Measurements from ENCODE around the gene ST6GAL1.

DNA sequence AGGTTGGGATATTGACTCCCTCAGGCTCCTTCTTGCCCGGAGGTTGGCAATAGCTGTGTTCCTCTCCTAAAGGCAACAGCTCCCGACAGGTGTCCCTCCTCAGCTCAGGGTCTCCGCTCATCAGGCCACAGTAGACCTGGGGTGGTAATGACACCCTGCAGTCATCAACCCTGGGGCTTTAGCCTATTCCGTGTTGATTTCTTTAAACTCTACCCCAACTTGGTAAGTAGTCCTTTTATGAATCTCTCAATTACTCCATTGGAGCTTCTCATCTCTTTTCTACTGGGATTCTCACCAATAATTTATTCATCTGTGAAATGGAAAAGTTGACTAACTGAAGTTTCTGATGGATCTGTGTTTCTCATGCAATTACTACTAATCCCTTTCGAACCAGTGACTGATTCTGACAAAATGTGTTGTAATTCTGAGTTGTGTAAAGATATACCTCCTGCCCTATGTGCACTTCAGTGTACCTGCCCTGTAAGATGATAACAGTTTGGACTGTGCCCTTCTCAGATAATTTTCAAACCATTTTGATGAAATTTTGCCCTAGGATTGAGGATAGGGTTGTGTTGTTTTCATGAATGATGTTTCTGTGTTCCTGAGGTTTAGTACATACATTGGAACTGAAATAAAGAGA is 119.3 kb downstream of the ST6GAL1 start:
- TF ChIP-seq POLR2AphosphoS2 (IDR thresholded peaks at IDR 0.05; ENCODE audit: low read depth, low read length) (no peak), EZH2 (IDR thresholded peaks at IDR 0.05; ENCODE audit: borderline replicate concordance, control insufficient read depth, low read depth, low read length) (no peak), HDAC6 (IDR thresholded peaks at IDR 0.05; ENCODE audit: unreplicated experiment) (no peak), BACH1 (IDR thresholded peaks at IDR 0.05; ENCODE audit: borderline replicate concordance) (no peak), ESRRA (IDR thresholded peaks at IDR 0.05; ENCODE audit: low read length) (no peak), SUPT20H (IDR thresholded peaks at IDR 0.05; ENCODE audit: borderline replicate concordance, control insufficient read depth, low read depth, low read length) (no peak), BRCA1 (IDR thresholded peaks at IDR 0.05; ENCODE audit: low read depth, low read length) (no peak), BHLHE40 (IDR thresholded peaks at IDR 0.05; ENCODE audit: borderline replicate concordance in 1 of 2, low read depth in 2 of 2, low read length in 1 of 2) (no peak), POLR2A (IDR thresholded peaks at IDR 0.05; ENCODE audit: low read depth, low read length) (no peak), POLR2AphosphoS5 (IDR thresholded peaks at IDR 0.05; ENCODE audit: low read length) (peak; percentile 39; the same call in 1 of the 2 replicates), SP1 (IDR thresholded peaks at IDR 0.05; ENCODE audit: low read depth, low read length) (no peak), PAX5 (IDR thresholded peaks at IDR 0.05; ENCODE audit: borderline replicate concordance, low read depth, low read length) (no peak), ZNF274 (IDR thresholded peaks at IDR 0.05; ENCODE audit: insufficient read depth, insufficient read length) (no peak)
- TF ChIP-seq, protein P1, sequence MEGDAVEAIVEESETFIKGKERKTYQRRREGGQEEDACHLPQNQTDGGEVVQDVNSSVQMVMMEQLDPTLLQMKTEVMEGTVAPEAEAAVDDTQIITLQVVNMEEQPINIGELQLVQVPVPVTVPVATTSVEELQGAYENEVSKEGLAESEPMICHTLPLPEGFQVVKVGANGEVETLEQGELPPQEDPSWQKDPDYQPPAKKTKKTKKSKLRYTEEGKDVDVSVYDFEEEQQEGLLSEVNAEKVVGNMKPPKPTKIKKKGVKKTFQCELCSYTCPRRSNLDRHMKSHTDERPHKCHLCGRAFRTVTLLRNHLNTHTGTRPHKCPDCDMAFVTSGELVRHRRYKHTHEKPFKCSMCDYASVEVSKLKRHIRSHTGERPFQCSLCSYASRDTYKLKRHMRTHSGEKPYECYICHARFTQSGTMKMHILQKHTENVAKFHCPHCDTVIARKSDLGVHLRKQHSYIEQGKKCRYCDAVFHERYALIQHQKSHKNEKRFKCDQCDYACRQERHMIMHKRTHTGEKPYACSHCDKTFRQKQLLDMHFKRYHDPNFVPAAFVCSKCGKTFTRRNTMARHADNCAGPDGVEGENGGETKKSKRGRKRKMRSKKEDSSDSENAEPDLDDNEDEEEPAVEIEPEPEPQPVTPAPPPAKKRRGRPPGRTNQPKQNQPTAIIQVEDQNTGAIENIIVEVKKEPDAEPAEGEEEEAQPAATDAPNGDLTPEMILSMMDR (IDR thresholded peaks at IDR 0.05 in 2 of 3, conservative IDR thresholded peaks at IDR 0.05 in 1 of 3; ENCODE audit: control insufficient read depth in 2 of 3, extremely low read depth in 1 of 3, insufficient read depth in 1 of 3, low read depth in 3 of 3, low read length in 3 of 3): no peak

Data from GM12878 (cell line).